Measurements from ENCODE around the gene SERPINB5.

GRCh38 chr18:63464434-63464833 lies 12.3 kb upstream of the SERPINB5 start:
- TF ChIP-seq CTCF (IDR thresholded peaks at IDR 0.05) (no peak), POLR2A (IDR thresholded peaks at IDR 0.05) (no peak)

Data from body of pancreas (tissue), 4 donors.